ENCODE data around the gene C1orf116. TPM values are rescaled to one million over a fixed set of nuclear protein-coding genes. Genes with fewer than 3 reads are reported as not detected.

Gene C1orf116
- total RNA-seq, 2 donors from 2014 or later = 36.5 to 107 TPM

GRCh38 chr1:207026104-207026534 lies 6.4 kb downstream of the C1orf116 start:
- H3K27me3 ChIP-seq (replicated peaks; ENCODE audit: insufficient read depth) = no peaks in the 10 kb centered on the region
- H3K9me3 ChIP-seq = no peaks in the 10 kb centered on the region
- peak overlapping the region; percentile 85 to 94 for H3K27ac ChIP-seq
- H3K36me3 ChIP-seq = peaks cover 0 to 3% of the 10 kb centered on the region in 2 donors
- no peak for TF ChIP-seq POLR2A (IDR thresholded peaks at IDR 0.05)
- peak; percentile 50 for TF ChIP-seq POLR2AphosphoS5 (IDR thresholded peaks at IDR 0.05)
- no peak overlapping the region for H3K4me3 ChIP-seq
- peaks cover 24% of the 10 kb centered on the region for H3K4me1 ChIP-seq (replicated peaks)
- WGBS = 15% methylated on average over 4 of the region's 4 CpGs
- intact Hi-C loops (cut with DNase I) = no loop called here
- DNase-seq (ENCODE audit: low spot score) = no peak

GRCh38 chr1:207025146-207025880 lies 7.2 kb downstream of the C1orf116 start:
- Histone ChIP-seq H3K27ac (peak overlapping the region; percentile 71 to 94), H3K9me3 (no peaks in the 10 kb centered on the region), H3K4me3 (no peak overlapping the region), H3K27me3 (replicated peaks; ENCODE audit: insufficient read depth) (no peaks in the 10 kb centered on the region), H3K4me1 (replicated peaks) (peaks cover 24% of the 10 kb centered on the region), H3K36me3 (peaks cover 0 to 3% of the 10 kb centered on the region in 2 donors)
- peak; percentile 72 for TF ChIP-seq POLR2AphosphoS5 (IDR thresholded peaks at IDR 0.05)
- TF ChIP-seq CTCF (IDR thresholded peaks at IDR 0.05) = no peak
- DNase-seq (ENCODE audit: low spot score) = peak; percentile 9
- WGBS = 16% methylated on average over 5 of the region's 5 CpGs
- intact Hi-C loops (cut with DNase I) = no loop called here

- 51% methylated on average over 18 of the region's 18 CpGs for WGBS
- H3K9me3 ChIP-seq = no peaks in the 10 kb centered on the region
- no peak overlapping the region for H3K4me3 ChIP-seq
- H3K27me3 ChIP-seq (replicated peaks; ENCODE audit: insufficient read depth) = no peaks in the 10 kb centered on the region
- peaks cover 24% of the 10 kb centered on the region for H3K4me1 ChIP-seq (replicated peaks)
- H3K36me3 ChIP-seq = peaks cover 0 to 3% of the 10 kb centered on the region in 2 donors
- DNase-seq (ENCODE audit: low spot score) = no peak
- TF ChIP-seq POLR2AphosphoS5 (IDR thresholded peaks at IDR 0.05) (no peak), CTCF (IDR thresholded peaks at IDR 0.05) (no peak), POLR2A (IDR thresholded peaks at IDR 0.05) (no peak)
- peak overlapping the region; percentile 71 to 94 for H3K27ac ChIP-seq
- intact Hi-C loops (cut with DNase I) = no loop called here
Observed at GRCh38 chr1:207024202-207025145, 8.1 kb downstream of the C1orf116 start.

GRCh38 chr1:207022996-207023679 lies 9.4 kb downstream of the C1orf116 start:
- no peak for DNase-seq (ENCODE audit: low spot score)
- peaks cover 21% of the 10 kb centered on the region for H3K4me1 ChIP-seq (replicated peaks)
- intact Hi-C loops (cut with DNase I) = no loop called here
- no peaks in the 10 kb centered on the region for H3K9me3 ChIP-seq
- H3K27me3 ChIP-seq (replicated peaks; ENCODE audit: insufficient read depth) = no peaks in the 10 kb centered on the region
- peaks cover 0 to 3% of the 10 kb centered on the region in 2 donors for H3K36me3 ChIP-seq
- TF ChIP-seq POLR2AphosphoS5 (IDR thresholded peaks at IDR 0.05) (no peak), POLR2A (IDR thresholded peaks at IDR 0.05) (no peak), CTCF (IDR thresholded peaks at IDR 0.05) (no peak)
- no peak overlapping the region for H3K4me3 ChIP-seq
- 77% methylated on average over 6 of the region's 8 CpGs for WGBS
- H3K27ac ChIP-seq = peak overlapping the region; percentile 71 to 94

Measured in prostate gland (tissue), 2 donors.